GM12872 (cell line): ENCODE results near the gene RUVBL2.

Experiments used
- TF ChIP-seq, protein P1 (sequence below): IDR thresholded peaks from 3 replicates; pipeline ENCODE4 v1.5.1; 2011; ENCODE audit warnings: low read depth, mild to moderate bottlenecking, low read length, moderate library complexity; ENCODE audit not compliant: insufficient read depth

The RUVBL2 gene

DNA sequence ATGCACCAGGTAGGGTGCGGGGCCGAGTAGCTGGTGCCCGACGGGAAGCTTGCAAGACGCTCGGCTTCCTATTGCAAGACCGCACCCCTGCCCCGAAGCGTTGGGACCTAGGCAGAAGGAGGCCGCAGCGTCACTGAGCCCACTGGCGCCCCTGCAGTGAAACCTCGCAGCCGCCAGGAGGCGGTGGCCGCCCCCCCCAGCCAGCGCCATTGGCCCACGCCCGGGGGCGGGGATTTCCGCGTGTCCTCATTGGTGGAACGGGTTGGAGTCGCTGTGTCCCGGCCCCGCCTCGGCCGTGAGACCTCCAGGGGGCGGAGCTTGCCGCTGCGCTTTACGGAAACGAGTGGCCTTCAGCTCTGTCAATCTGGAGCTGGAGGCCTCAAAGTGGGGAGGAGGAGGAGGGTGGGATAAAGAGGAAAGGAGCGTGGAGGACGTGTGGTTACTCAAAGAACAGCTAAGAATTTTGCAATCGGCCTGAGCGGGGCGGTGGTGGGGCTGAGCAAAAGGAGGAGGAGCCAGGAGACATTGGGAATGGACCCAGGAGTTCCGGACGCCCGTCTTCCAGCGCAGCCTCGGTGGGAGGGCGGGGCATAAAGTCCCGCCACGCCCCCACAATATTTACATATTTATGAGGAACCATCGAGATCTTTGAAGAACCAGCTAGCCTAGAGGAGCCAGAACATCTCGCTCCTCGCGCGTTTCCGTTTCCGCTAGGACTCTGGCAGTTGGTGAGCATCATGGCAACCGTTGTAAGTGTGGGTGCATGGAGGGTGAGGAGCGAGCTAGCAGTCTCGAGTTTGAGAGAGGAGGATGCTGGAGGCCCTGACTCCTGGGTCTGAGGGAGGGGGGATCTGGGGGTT, at the start of gene RUVBL2, which contains the start of gene GYS1:
Gene RUVBL2, plus strand, starts transcription at position 713 of the 860 bp plus-strand sequence. Its CDS starts 25 bp downstream, at position 738.
Gene GYS1, minus strand, starts transcription at position 135 of the 860 bp plus-strand sequence. CDS start 197 bp downstream, outside the sequence.
- TF ChIP-seq, protein P1, sequence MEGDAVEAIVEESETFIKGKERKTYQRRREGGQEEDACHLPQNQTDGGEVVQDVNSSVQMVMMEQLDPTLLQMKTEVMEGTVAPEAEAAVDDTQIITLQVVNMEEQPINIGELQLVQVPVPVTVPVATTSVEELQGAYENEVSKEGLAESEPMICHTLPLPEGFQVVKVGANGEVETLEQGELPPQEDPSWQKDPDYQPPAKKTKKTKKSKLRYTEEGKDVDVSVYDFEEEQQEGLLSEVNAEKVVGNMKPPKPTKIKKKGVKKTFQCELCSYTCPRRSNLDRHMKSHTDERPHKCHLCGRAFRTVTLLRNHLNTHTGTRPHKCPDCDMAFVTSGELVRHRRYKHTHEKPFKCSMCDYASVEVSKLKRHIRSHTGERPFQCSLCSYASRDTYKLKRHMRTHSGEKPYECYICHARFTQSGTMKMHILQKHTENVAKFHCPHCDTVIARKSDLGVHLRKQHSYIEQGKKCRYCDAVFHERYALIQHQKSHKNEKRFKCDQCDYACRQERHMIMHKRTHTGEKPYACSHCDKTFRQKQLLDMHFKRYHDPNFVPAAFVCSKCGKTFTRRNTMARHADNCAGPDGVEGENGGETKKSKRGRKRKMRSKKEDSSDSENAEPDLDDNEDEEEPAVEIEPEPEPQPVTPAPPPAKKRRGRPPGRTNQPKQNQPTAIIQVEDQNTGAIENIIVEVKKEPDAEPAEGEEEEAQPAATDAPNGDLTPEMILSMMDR: peak; percentile 97

DNA sequence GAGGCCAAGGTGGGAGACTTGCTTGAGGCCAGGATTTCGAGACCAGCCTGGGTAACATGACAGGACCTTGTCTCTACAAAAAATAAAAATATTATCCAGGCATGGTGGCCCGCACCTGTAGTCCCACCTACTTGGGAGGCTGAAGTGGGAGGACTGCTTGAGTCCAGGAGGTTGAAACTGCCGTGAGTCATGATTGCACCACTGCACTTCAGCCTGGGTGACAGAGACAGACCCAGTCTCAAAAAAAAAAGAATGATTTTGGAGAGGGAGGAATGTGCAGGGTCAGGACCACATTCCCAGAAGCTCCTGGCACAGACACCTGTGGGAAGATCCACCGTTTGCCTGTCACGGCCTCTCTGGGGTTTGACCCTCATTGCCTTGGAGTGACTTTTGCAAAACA, 48.3 kb upstream of the RUVBL2 start:
- TF ChIP-seq, protein P1: no peak

DNA sequence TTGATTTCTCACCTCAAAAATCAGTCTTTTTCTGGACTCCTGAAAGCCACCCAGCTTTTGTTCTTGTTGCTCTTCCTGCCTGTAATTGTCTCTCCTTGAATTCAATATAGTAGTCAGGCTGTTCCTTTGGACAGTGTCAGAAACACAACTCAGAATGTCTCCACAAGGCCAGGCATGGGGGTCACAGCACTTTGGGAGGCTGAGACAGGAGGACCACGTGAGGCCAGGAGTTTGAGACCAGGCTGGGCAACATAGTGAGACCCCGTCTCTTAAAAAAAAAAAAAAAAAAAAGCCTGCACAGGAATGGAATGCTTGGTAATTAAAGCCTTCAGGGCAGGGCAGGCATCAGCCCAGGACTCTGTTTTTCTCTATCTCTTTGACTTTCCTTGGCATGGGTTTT, 47.9 kb upstream of the RUVBL2 start:
- TF ChIP-seq, protein P1: no peak

DNA sequence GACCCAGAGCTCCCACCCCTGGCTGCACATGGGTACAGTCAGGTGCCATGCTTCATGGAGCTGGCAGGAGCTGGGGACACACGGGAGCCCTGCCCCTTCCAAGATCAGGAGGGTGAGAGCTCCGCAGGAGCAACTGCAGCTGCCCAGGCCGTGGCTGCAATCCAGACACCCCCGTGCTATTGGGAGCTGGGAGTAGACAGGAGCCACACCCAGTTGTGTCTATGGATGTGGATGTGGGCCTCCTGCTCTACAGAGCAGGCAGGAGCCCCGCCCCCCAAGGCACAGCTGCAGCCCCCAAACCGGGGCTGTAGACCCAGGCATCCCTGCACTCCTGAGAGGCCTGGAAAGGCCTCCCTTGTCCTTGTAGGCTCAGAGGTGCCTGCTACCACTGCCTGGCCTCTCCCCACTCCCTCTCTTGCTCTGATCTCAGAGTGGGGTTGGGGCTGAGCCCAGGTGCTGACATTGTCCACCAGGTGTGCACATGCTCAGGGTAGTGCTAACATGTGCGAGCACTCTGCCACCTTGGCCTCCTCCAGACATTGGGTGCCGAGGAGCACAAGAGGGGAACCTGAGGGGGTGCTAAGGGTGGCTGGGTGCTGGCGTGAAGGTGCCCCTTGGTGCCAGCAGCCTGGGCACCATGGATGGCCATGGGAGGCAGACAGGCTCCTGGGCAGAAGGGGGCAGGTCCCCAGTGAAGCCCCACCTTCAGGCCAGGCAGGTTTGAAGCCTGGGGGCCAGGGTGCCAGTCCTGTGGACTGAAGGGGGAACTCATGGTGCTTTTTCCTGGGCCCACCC, 47.0 kb upstream of the RUVBL2 start:
- TF ChIP-seq, protein P1: no peak

DNA sequence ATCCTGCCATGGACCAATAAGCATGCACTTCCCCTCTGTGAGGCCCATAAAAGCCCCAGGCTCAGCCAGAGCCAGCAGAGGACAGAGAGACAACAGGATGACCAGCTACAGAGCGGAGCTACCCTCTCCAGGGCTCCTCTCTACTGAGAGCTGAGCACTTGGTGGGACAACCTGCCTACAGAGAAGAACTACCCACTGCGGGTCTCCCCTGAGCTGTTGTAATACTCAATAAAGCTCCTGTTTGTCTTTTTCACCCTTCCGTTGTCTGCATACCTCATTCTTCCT, 46.5 kb upstream of the RUVBL2 start:
- TF ChIP-seq, protein P1: no peak

DNA sequence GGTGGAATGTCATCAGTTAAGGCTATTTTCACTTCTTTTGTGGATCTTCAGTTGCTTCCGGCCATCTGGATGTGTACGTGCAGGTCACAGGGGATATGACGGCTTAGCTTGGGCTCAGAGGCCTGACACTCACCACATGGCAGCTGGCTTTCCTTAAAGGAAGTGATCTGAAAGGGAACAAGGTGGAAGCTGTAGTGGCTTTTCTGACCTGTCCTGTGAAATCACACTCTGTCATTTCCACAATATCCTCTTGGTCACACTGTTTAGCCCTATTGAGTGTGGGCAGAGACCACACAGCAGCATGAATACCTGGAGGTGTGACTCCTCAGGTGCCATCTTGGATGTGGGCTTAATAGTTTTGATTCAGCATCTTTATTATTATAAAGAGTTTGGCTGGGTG, 43.5 kb upstream of the RUVBL2 start:
- TF ChIP-seq, protein P1: no peak

DNA sequence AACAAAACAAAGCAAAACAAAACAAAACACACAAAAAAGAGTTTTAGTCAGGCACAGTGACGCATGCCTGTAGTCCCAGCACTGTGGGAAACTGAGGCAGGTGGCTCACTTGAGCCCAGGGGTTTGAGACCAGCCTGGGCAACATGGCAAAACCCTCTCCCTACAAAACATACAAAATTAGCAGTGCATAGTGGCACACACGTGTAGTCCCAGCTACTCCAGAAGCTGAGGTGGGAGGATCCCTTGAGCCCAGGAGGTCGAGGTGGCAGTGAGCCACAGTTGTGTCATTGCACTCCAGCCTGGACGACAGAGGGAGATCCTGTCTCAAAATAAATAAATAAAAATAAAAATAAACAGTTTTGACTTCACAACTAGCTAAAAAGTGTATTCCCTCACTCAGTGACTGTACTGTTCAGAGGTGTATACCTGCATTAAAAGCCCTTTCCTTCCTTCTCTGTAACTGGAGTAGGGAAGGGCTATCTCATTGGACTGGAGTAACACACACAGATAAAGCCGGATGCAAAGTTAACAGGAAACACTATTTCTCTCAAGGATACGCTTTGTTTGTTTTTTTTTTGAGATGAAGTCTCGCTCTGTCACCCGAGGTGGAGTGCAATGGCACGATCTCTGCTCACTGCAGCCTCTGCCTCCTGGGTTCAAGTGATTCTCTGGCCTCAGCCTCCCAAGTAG, 42.7 kb upstream of the RUVBL2 start:
- TF ChIP-seq, protein P1: no peak
